HCT116 (cell line): ENCODE data around the gene TMIE. TPM values are rescaled to one million over a fixed set of nuclear protein-coding genes. Genes with fewer than 3 reads are reported as not detected.

Experiments
- ATAC-seq: fragments of 200-7000 bp; cut with Tn5 transposase; 2 replicates; pipeline ENCODE4 v1.9.1; 2020; ENCODE audit warnings: mild to moderate bottlenecking, moderate library complexity
- BruUV-seq: library from RNA; stranded (reverse); fragments of 400-500 nt; replicated peaks from 2 replicates; lab custom pipeline; 2021; lab: Mats Ljungman, UMichigan
- CTCF ChIA-PET: fragments of 300-600 bp; sonication (Branson Sonifier 250); formaldehyde crosslinking; loops from one replicate; lab custom pipeline; 2021; ENCODE audit warnings: antibody characterized with exemption; lab: Charles Lee
- POLR2A ChIA-PET: fragments of 300-600, 350-600 bp; sonication (Branson Sonifier 250); formaldehyde crosslinking; loops from one replicate; lab custom pipeline; 2021; ENCODE audit warnings: antibody characterized with exemption; lab: Charles Lee
- RAD21 ChIA-PET, 2 experiments: fragments of 300-600 bp; sonication (Branson Sonifier 250); formaldehyde crosslinking; loops; one replicate each; lab custom pipeline; 2023; ENCODE audit warnings: low total read pairs in 2 of 2; ENCODE audit not compliant: uncharacterized antibody in 2 of 2, unreplicated experiment in 2 of 2, low non-redundant PET in 1 of 2; lab: Charles Lee
- DNase-seq: peaks from one replicate; pipeline ENCODE4 v3.0.0-alpha.2; 2010; ENCODE audit warnings: low read depth, low spot score
- H2AFZ ChIP-seq: fragments of 200-600 bp; shearing (Covaris generic), sonication (generic); 2 replicates; pipeline ENCODE4 v1.6.1; 2017; ENCODE audit warnings: low read depth, mixed run types, mixed read lengths, antibody characterized with exemption, low read length; ENCODE audit not compliant: poor library complexity, severe bottlenecking
- H3K27ac ChIP-seq: 2 replicates; pipeline ENCODE4 v1.5.1; 2012; ENCODE audit warnings: low read depth, low read length
- H3K27me3 ChIP-seq: fragments of 200-600 bp; sonication (generic); 2 replicates; pipeline ENCODE4 v1.6.1; 2016; ENCODE audit warnings: mixed run types, low read length, mixed read lengths; ENCODE audit not compliant: insufficient read depth
- H3K36me3 ChIP-seq, 2 experiments: fragments of 200-500 bp in 1 of 2; fragments of 200-600 bp in 1 of 2; sonication (Bioruptor generic) in 1 of 2; sonication (generic) in 1 of 2; 2 replicates each; pipeline versions ENCODE4 v1.5.1 to v1.6.1; 2014 to 2016; ENCODE audit warnings: low read length in 2 of 2, inconsistent platforms in 1 of 2, mixed read lengths in 1 of 2, mixed run types in 1 of 2; ENCODE audit not compliant: insufficient read depth in 2 of 2, control insufficient read depth in 1 of 2
- H3K4me1 ChIP-seq, 2 experiments: fragments of 200-600 bp in 1 of 2; sonication (generic) in 1 of 2; 2 replicates each; pipeline versions ENCODE4 v1.5.1 to v1.6.1; 2012 to 2017; ENCODE audit warnings: low read length in 2 of 2, inconsistent platforms in 1 of 2, mild to moderate bottlenecking in 1 of 2, mixed read lengths in 1 of 2, mixed run types in 1 of 2, moderate library complexity in 1 of 2; ENCODE audit not compliant: insufficient read depth in 2 of 2, control insufficient read depth in 1 of 2
- H3K4me2 ChIP-seq: fragments of 200-600 bp; sonication (generic); 2 replicates; pipeline ENCODE4 v1.6.1; 2017; ENCODE audit warnings: mixed run types, low read length, mixed read lengths
- H3K4me3 ChIP-seq, 2 experiments: fragments of 200-600 bp in 1 of 2; sonication (generic) in 1 of 2; replicated peaks in 1 of 2; 2 replicates each; pipeline ENCODE4 v1.5.1; 2011 to 2016; ENCODE audit warnings: low read length in 2 of 2, control low read depth in 1 of 2, low read depth in 1 of 2, mild to moderate bottlenecking in 1 of 2, mixed read lengths in 1 of 2, mixed run types in 1 of 2
- H3K79me2 ChIP-seq: fragments of 200-600 bp; sonication (generic); 2 replicates; pipeline ENCODE4 v1.6.1; 2017; ENCODE audit warnings: mild to moderate bottlenecking, mixed run types, low read length, moderate library complexity, mixed read lengths; ENCODE audit not compliant: insufficient read depth
- H3K9ac ChIP-seq: fragments of 200-600 bp; sonication (generic); 2 replicates; pipeline ENCODE4 v1.6.1; 2016; ENCODE audit warnings: low read length, mixed read lengths
- H3K9me2 ChIP-seq: fragments of 200-600 bp; sonication (generic), shearing (Covaris generic); 2 replicates; pipeline ENCODE4 v1.6.1; 2017; ENCODE audit warnings: mixed run types, mild to moderate bottlenecking, moderate library complexity; ENCODE audit not compliant: insufficient read depth
- H3K9me3 ChIP-seq, 2 experiments: fragments of 200-500 bp in 1 of 2; fragments of 200-600 bp in 1 of 2; sonication (Bioruptor generic) in 1 of 2; sonication (generic) in 1 of 2; 2 replicates each; pipeline ENCODE4 v1.6.1; 2014 to 2017; ENCODE audit warnings: low read length in 2 of 2, mixed read lengths in 2 of 2, inconsistent platforms in 1 of 2, low read depth in 1 of 2, mild to moderate bottlenecking in 1 of 2, mixed run types in 1 of 2, moderate library complexity in 1 of 2; ENCODE audit not compliant: control insufficient read depth in 1 of 2, insufficient read depth in 1 of 2
- H4K20me1 ChIP-seq: fragments of 200-600 bp; sonication (generic), shearing (Covaris generic); 2 replicates; pipeline ENCODE4 v1.6.1; 2017; ENCODE audit warnings: mixed run types, mild to moderate bottlenecking, moderate library complexity; ENCODE audit not compliant: insufficient read depth
- CEBPB ChIP-seq: IDR thresholded peaks from 2 replicates; pipeline ENCODE4 v1.6.1; 2012; ENCODE audit warnings: low read depth
- EGR1 ChIP-seq: IDR thresholded peaks from 2 replicates; pipeline ENCODE4 v1.6.1; 2012; ENCODE audit warnings: low read depth
- ELF1 ChIP-seq: IDR thresholded peaks from 2 replicates; pipeline ENCODE4 v1.6.1; 2012; ENCODE audit warnings: low read depth, borderline replicate concordance
- EZH2 ChIP-seq: fragments of 200-600 bp; sonication (generic); IDR thresholded peaks from 2 replicates; pipeline ENCODE4 v1.6.1; 2017; ENCODE audit warnings: antibody characterized with exemption, mixed run types
- EZH2phosphoT487 ChIP-seq: fragments of 200-600 bp; IDR thresholded peaks from 2 replicates; pipeline ENCODE4 v1.6.1; 2018; ENCODE audit warnings: antibody characterized with exemption, borderline replicate concordance
- FOSL1 ChIP-seq: IDR thresholded peaks from 2 replicates; pipeline ENCODE4 v1.6.1; 2012; ENCODE audit warnings: low read depth
- JUND ChIP-seq: IDR thresholded peaks from 2 replicates; pipeline ENCODE4 v1.6.1; 2012
- POLR2A ChIP-seq: IDR thresholded peaks from 2 replicates; pipeline ENCODE4 v1.7.0; 2011; ENCODE audit warnings: borderline replicate concordance; ENCODE audit not compliant: insufficient read depth, insufficient read length; ENCODE audit errors: extremely low read depth
- POLR2AphosphoS5 ChIP-seq: IDR thresholded peaks from 2 replicates; pipeline ENCODE4 v1.6.1; 2011; ENCODE audit warnings: mild to moderate bottlenecking, low read depth, low read length, moderate library complexity
- RAD21 ChIP-seq: IDR thresholded peaks from 2 replicates; pipeline ENCODE4 v1.6.1; 2012; ENCODE audit warnings: low read depth, mild to moderate bottlenecking
- SIN3A ChIP-seq: IDR thresholded peaks from 2 replicates; pipeline ENCODE4 v1.6.1; 2012; ENCODE audit warnings: low read depth
- SRF ChIP-seq: IDR thresholded peaks from 2 replicates; pipeline ENCODE4 v1.6.1; 2012; ENCODE audit warnings: low read depth
- TCF7L2 ChIP-seq: IDR thresholded peaks from 2 replicates; pipeline ENCODE4 v1.7.0; 2011; ENCODE audit warnings: borderline replicate concordance, inconsistent platforms; ENCODE audit not compliant: insufficient read depth, insufficient read length; ENCODE audit errors: extremely low read depth
- YY1 ChIP-seq: IDR thresholded peaks from 2 replicates; pipeline ENCODE4 v1.6.1; 2011; ENCODE audit warnings: low read length, low read depth, moderate library complexity, mild to moderate bottlenecking; ENCODE audit not compliant: insufficient replicate concordance; ENCODE audit errors: extremely low read depth
- intact Hi-C: fragments of 100-400 bp; cut with micrococcal nuclease; formaldehyde crosslinking; loops from 2 replicates; pipeline ENCODE4 v1.10.0; 2022
- total RNA-seq: library from RNA; stranded (reverse); gene quantifications from one replicate; pipeline ENCODE4 v1.2.1, GENCODE V29; 2021; ENCODE audit not compliant: unreplicated experiment
- TF ChIP-seq, protein P1 (sequence below): IDR thresholded peaks from 2 replicates; pipeline ENCODE4 v1.6.1; 2011; ENCODE audit warnings: mild to moderate bottlenecking, low read length, moderate library complexity; ENCODE audit not compliant: insufficient replicate concordance; ENCODE audit errors: extremely low read depth
- TF ChIP-seq, protein P2 (sequence below), 3 experiments: fragments of 200-600 bp in 1 of 3; sonication (generic) in 1 of 3; IDR thresholded peaks in 2 of 3; conservative IDR thresholded peaks in 1 of 3; 2 replicates each; pipeline ENCODE4 v1.5.1; 2012 to 2017; ENCODE audit warnings: low read depth in 2 of 3, low read length in 2 of 3, antibody characterized with exemption in 1 of 3, borderline replicate concordance in 1 of 3, control low read depth in 1 of 3, mild to moderate bottlenecking in 1 of 3, mixed read lengths in 1 of 3, mixed run types in 1 of 3, moderate library complexity in 1 of 3; ENCODE audit not compliant: insufficient read depth in 1 of 3
- TF ChIP-seq, protein P3 (sequence below): IDR thresholded peaks from 2 replicates; pipeline ENCODE4 v1.6.1; 2012
- TF ChIP-seq, protein P4 (sequence below): IDR thresholded peaks from 2 replicates; pipeline ENCODE4 v1.6.1; 2012

The TMIE gene
- total RNA-seq, 1 experiment from 2014 or later = 0.74 TPM

DNA sequence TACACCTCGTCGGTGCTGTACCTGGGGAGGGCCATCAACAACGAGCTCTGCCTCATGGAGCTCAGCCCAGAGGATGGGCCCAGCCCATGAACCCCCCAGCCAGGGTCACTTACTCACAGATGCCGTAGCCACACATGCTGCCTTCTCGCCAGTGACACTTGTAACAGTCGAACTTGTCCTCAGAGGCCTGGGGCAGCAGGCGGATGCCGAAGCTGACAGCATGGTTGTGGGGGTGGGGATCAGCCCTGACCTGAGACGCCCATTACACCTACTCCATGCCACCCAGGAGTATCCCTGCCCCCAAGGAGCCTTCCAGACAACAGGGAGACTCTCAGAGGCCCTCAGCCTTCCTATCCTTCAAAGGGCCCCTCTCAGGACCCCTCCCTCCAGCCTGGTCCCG lies 19.8 kb upstream of the TMIE start (continued):
- TF ChIP-seq POLR2A = no peak
- no peak for TF ChIP-seq SIN3A
- no peak for TF ChIP-seq EZH2
- no peak for TF ChIP-seq SRF
- no peak for TF ChIP-seq RAD21
- no peak for TF ChIP-seq TCF7L2
- TF ChIP-seq ELF1 = no peak
- TF ChIP-seq, protein P1, sequence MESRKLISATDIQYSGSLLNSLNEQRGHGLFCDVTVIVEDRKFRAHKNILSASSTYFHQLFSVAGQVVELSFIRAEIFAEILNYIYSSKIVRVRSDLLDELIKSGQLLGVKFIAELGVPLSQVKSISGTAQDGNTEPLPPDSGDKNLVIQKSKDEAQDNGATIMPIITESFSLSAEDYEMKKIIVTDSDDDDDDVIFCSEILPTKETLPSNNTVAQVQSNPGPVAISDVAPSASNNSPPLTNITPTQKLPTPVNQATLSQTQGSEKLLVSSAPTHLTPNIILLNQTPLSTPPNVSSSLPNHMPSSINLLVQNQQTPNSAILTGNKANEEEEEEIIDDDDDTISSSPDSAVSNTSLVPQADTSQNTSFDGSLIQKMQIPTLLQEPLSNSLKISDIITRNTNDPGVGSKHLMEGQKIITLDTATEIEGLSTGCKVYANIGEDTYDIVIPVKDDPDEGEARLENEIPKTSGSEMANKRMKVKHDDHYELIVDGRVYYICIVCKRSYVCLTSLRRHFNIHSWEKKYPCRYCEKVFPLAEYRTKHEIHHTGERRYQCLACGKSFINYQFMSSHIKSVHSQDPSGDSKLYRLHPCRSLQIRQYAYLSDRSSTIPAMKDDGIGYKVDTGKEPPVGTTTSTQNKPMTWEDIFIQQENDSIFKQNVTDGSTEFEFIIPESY = no peak
- no peak for TF ChIP-seq JUND
- no peak for TF ChIP-seq FOSL1

DNA sequence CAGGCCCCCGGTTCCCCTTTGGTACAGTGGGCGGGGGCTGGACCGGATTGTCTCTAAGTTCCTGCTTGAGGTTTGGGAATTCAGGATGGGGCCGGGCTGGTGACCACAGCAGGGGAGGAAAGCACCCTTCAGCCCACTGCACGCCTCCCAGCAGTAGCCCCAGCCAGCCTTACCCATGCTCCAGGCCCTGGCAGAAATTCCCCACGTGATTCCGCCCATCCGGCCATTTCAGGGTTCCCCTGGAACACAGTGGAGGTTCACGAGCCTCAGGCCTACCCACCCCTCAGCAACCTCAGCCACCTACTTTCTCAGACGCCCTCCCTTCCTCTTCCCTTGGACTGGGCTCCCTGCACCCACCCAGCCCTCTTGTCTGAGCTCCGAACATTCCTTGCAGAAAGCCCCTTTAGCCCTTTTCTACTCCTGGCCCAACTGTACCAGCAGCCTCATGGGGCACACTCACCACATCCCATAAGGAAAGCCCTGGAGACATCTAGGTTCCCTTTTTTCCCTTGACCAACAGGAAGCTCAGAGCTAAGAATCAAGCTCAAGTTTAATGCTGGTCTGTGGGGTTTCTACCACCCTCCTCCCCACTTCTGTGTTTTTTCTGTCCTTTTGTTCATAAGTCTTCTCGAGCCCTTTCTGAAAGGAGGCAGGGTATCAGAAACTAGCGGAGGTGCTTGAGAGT lies 19.2 kb upstream of the TMIE start:
- H3K36me3 ChIP-seq = no peaks in the 10 kb centered on the region
- no peak overlapping the region for H3K9ac ChIP-seq
- H3K4me2 ChIP-seq = no peak overlapping the region
- no peak overlapping the region for H3K4me3 ChIP-seq
- H3K27me3 ChIP-seq = no peaks in the 10 kb centered on the region
- BruUV-seq = no TSS peak
- no peak overlapping the region for H3K27ac ChIP-seq
- no peak for ATAC-seq
- intact Hi-C loops = no loop called here
- POLR2A ChIA-PET = no interaction called here
- no peak overlapping the region for H2AFZ ChIP-seq
- no peaks in the 10 kb centered on the region for H3K79me2 ChIP-seq
- no peaks in the 10 kb centered on the region for H4K20me1 ChIP-seq
- CTCF ChIA-PET = no interaction called here
- no peaks in the 10 kb centered on the region for H3K4me1 ChIP-seq
- RAD21 ChIA-PET = no interaction called here
- no peak for DNase-seq
- H3K9me3 ChIP-seq = no peaks in the 10 kb centered on the region
- H3K9me2 ChIP-seq = no peaks in the 10 kb centered on the region
- TF ChIP-seq POLR2A = no peak
- TF ChIP-seq, protein P1 = no peak
- no peak for TF ChIP-seq FOSL1
- TF ChIP-seq, protein P2, sequence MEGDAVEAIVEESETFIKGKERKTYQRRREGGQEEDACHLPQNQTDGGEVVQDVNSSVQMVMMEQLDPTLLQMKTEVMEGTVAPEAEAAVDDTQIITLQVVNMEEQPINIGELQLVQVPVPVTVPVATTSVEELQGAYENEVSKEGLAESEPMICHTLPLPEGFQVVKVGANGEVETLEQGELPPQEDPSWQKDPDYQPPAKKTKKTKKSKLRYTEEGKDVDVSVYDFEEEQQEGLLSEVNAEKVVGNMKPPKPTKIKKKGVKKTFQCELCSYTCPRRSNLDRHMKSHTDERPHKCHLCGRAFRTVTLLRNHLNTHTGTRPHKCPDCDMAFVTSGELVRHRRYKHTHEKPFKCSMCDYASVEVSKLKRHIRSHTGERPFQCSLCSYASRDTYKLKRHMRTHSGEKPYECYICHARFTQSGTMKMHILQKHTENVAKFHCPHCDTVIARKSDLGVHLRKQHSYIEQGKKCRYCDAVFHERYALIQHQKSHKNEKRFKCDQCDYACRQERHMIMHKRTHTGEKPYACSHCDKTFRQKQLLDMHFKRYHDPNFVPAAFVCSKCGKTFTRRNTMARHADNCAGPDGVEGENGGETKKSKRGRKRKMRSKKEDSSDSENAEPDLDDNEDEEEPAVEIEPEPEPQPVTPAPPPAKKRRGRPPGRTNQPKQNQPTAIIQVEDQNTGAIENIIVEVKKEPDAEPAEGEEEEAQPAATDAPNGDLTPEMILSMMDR (IDR thresholded peaks at IDR 0.05 in 2 of 3, conservative IDR thresholded peaks at IDR 0.05 in 1 of 3; ENCODE audit: borderline replicate concordance in 1 of 3, insufficient read depth in 1 of 3, low read depth in 2 of 3, low read length in 2 of 3) = no peak
- TF ChIP-seq EGR1 = no peak
- no peak for TF ChIP-seq EZH2phosphoT487
- TF ChIP-seq, protein P3, sequence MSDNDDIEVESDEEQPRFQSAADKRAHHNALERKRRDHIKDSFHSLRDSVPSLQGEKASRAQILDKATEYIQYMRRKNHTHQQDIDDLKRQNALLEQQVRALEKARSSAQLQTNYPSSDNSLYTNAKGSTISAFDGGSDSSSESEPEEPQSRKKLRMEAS = no peak
- TF ChIP-seq RAD21 = no peak
- TF ChIP-seq POLR2AphosphoS5 = no peak
- no peak for TF ChIP-seq EZH2
- TF ChIP-seq, protein P4, sequence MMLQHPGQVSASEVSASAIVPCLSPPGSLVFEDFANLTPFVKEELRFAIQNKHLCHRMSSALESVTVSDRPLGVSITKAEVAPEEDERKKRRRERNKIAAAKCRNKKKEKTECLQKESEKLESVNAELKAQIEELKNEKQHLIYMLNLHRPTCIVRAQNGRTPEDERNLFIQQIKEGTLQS = no peak
- no peak for TF ChIP-seq CEBPB
- TF ChIP-seq JUND = no peak
- no peak for TF ChIP-seq YY1
